CD4-positive, CD25-positive, alpha-beta regulatory T cell (primary cell): ENCODE data around the gene GOLGA8B. TPM values are rescaled to one million over a fixed set of nuclear protein-coding genes. Genes with fewer than 3 reads are reported as not detected.
"Not testable (repeated sequence)": the region's sequence is repeated elsewhere in the genome, so short reads cannot be mapped to it uniquely, and the experiment has no call there.

Experiments used
- ATAC-seq, 2 donors: fragments of 150-1000 bp; cut with Tn5 transposase; one replicate each; pipeline ENCODE4 v1.10.0; 2021; ENCODE audit warnings: low read depth in 2 of 2, moderate number of reproducible peaks in 2 of 2, moderate library complexity in 1 of 2
- DNase-seq, 3 donors: peaks; one replicate each; pipeline versions ENCODE4 v3.0.0 to v3.0.0-alpha.2; 2012 to 2022; ENCODE audit warnings: mixed read lengths in 1 of 3
- H3K27ac ChIP-seq: one replicate; pipeline ENCODE4 v1.7.0; 2013; ENCODE audit warnings: mild to moderate bottlenecking, low read length; ENCODE audit not compliant: insufficient read depth, poor library complexity, severe bottlenecking
- H3K27me3 ChIP-seq: one replicate; pipeline ENCODE4 v1.7.0; 2013; ENCODE audit warnings: low read length; ENCODE audit not compliant: control insufficient read depth, insufficient read depth
- H3K36me3 ChIP-seq: one replicate; pipeline ENCODE4 v1.7.0; 2013; ENCODE audit warnings: mild to moderate bottlenecking, low read length, moderate library complexity; ENCODE audit not compliant: control insufficient read depth, insufficient read depth
- H3K4me1 ChIP-seq: 2 replicates; pipeline ENCODE4 v1.7.0; 2013; ENCODE audit warnings: mild to moderate bottlenecking, low read length; ENCODE audit not compliant: insufficient read depth, control insufficient read depth, poor library complexity, severe bottlenecking
- H3K4me3 ChIP-seq: one replicate; pipeline ENCODE4 v1.7.0; 2013; ENCODE audit warnings: low read depth, mild to moderate bottlenecking, low read length, moderate library complexity
- H3K9me3 ChIP-seq, 2 experiments: 1 replicate in 1 of 2; 2 replicates in 1 of 2; pipeline ENCODE4 v1.7.0; 2013; ENCODE audit warnings: low read length in 2 of 2, mild to moderate bottlenecking in 1 of 2, moderate library complexity in 1 of 2; ENCODE audit not compliant: control insufficient read depth in 2 of 2
- H3K27ac Mint-ChIP-seq, 3 donors: one replicate each; pipeline ENCODE4 v1.8.0; 2020 to 2022; ENCODE audit warnings: mild to moderate bottlenecking in 3 of 3, mixed read lengths in 3 of 3, moderate library complexity in 2 of 3
- H3K27me3 Mint-ChIP-seq: one replicate; pipeline ENCODE4 v1.8.0; 2022; ENCODE audit warnings: mild to moderate bottlenecking, mixed read lengths
- H3K36me3 Mint-ChIP-seq: one replicate; pipeline ENCODE4 v1.8.0; 2020; ENCODE audit warnings: mixed read lengths
- H3K4me1 Mint-ChIP-seq, 4 donors: one replicate each; pipeline ENCODE4 v1.8.0; 2020 to 2022; ENCODE audit warnings: mixed read lengths in 4 of 4, mild to moderate bottlenecking in 1 of 4
- H3K4me3 Mint-ChIP-seq, 4 donors: one replicate each; pipeline ENCODE4 v1.8.0; 2020 to 2022; ENCODE audit warnings: mild to moderate bottlenecking in 4 of 4, mixed read lengths in 4 of 4, moderate library complexity in 3 of 4
- H3K9me3 Mint-ChIP-seq, 7 donors: one replicate each; pipeline ENCODE4 v1.8.0; 2020 to 2022; ENCODE audit warnings: mixed read lengths in 7 of 7, mild to moderate bottlenecking in 3 of 7, moderate library complexity in 2 of 7
- polyA plus RNA-seq, 4 donors: library from polyadenylated mRNA; unstranded; fragments of 300-500 nt; fragmentation: Illumina TruSeq; gene quantifications; one replicate each; pipeline ENCODE4 v1.2.3, GENCODE V29; 2021
- total RNA-seq: library from RNA; stranded (reverse); gene quantifications from one replicate; pipeline ENCODE4 v1.2.3, GENCODE V29; 2022

GOLGA8B gene
- total and polyA plus RNA-seq, 5 donors from 2014 or later: 5.1 to 545 (median 12.6) TPM

DNA sequence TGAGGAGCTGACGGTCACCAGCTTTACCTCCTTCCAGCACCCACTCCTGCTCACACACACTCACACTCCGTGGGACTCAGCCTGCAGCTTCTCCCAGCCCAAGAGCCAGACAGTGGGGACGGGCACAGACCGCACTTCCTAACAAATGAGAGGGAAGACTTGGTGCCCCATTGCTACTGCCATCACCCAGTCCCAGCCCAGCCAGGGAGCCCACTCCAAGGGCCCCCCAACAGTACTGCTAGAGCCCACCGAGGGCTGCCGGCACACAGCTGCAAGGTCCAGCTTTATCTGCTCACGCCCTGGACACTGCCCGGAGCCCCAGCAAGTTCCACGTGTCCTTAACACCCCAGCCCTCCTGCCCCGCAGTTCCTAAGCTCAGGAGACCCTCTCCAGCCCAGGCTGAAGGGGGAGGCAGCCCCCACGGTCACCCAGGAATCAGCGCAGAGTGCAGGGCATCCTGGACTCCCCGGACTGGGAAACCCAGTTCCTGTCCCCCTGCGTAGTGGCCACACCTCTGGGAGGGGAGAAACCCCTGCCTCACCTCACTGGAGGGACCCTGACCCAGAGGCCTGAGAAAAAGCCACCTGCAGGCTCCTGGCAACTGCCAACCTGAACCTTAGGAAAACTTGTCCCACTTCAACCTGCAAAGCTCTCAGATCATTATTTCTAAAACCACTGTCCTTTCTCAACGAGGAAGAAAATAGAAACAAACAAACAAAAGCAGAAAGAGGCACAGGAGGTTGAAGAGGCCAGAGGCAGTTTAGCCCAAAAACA, 1.6 kb downstream of the GOLGA8B start:
- Histone ChIP-seq H3K4me1 (peaks cover 29% of the 10 kb centered on the region), H3K27ac (peak overlapping the region; percentile 65), H3K4me3 (peak overlapping the region; percentile 75)
- DNase-seq, H3K36me3 ChIP-seq, ATAC-seq, H3K27me3 ChIP-seq, H3K27me3 Mint-ChIP-seq, H3K9me3 Mint-ChIP-seq, H3K9me3 ChIP-seq: not testable (repeated sequence)
- Mint-ChIP-seq H3K27ac (peak overlapping the region; percentile 52 to 73 (median 71)), H3K36me3 (peaks cover 10% of the 10 kb centered on the region), H3K4me3 (peak overlapping the region; percentile 87 to 95 (median 90)), H3K4me1 (peaks cover 16 to 55% (median 44%) of the 10 kb centered on the region in 4 donors)

DNA sequence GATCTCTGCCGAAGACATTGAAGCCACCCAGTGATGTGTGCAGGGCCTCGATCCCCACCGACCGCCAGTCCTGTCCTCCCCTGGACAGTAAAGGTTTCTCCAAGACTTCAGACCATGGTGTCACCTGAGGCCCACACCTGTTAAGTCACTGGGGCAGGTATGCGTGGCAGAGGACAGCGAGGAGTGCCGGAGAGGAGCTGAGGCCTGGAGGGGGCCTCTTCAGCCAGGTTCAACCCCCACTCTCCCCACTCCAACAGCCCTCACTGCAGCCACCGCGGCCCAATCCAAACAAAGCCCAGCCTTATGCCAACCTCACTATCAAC, 2.4 kb downstream of the GOLGA8B start:
- H3K4me1 Mint-ChIP-seq: peaks cover 16 to 60% (median 50%) of the 10 kb centered on the region in 4 donors
- H3K27ac Mint-ChIP-seq: peak overlapping the region in 2 of 3 donors; percentile 60 to 86
- no peak for DNase-seq

DNA sequence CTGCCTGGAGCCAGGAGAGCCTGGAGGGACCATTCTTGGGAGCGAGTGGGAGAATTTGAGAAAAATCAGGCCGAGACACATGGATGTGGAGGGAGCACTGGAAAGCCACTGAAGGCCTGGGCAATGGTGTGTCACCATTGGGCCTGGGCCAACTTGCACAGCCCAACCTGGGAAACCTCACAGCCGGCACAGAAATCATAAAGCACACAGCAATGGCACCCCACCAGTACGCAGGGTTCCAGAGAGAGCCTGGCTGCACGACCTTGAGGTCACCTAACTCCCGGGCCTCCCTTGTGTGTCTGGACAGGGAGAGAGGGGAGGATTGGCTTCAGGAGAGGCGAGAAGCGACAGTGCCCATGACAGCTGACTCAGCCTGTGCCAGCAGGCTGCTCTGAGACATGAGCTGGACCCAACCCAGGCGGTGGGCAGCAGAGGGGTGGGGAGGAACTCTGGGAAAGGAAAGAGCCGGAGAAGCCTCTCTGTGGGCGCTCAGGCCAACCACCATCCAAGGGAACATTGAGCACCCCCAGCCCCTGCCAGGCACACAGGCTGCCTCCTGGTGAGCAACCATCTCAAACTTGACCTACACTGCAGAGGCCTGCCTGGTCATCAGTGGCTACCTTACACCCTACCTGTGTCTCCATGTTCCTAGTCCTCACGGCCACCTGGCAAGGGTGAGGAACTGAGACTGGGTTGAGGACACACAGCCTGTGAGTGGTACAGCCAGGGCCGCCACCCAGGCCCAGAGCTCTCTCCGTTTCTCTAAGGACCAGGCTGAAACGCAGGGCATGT, 3.0 kb downstream of the GOLGA8B start:
- not testable (repeated sequence) for H3K36me3 ChIP-seq, DNase-seq, ATAC-seq, H3K27ac Mint-ChIP-seq, H3K9me3 ChIP-seq, H3K4me3 ChIP-seq, H3K9me3 Mint-ChIP-seq, H3K27ac ChIP-seq, H3K27me3 Mint-ChIP-seq, H3K27me3 ChIP-seq
- H3K4me1 Mint-ChIP-seq: peaks cover 16 to 63% (median 54%) of the 10 kb centered on the region in 4 donors
- H3K4me3 Mint-ChIP-seq: peak overlapping the region; percentile 76 to 95 (median 89)
- H3K4me1 ChIP-seq: peaks cover 29% of the 10 kb centered on the region
- peaks cover 10% of the 10 kb centered on the region for H3K36me3 Mint-ChIP-seq

More for the DNA sequence above, 2.4 kb downstream of the GOLGA8B start:
- no peaks in the 10 kb centered on the region for H3K36me3 ChIP-seq
- H3K36me3 Mint-ChIP-seq: peaks cover 10% of the 10 kb centered on the region
- H3K4me3 Mint-ChIP-seq: peak overlapping the region; percentile 87 to 95 (median 90)
- no peaks in the 10 kb centered on the region for H3K9me3 ChIP-seq
- no peaks in the 10 kb centered on the region for H3K9me3 Mint-ChIP-seq
- ATAC-seq: no peak
- no peak overlapping the region for H3K27ac ChIP-seq
- peaks cover 29% of the 10 kb centered on the region for H3K4me1 ChIP-seq
- peaks cover 7% of the 10 kb centered on the region for H3K27me3 Mint-ChIP-seq
- no peaks in the 10 kb centered on the region for H3K27me3 ChIP-seq
- no peak overlapping the region for H3K4me3 ChIP-seq

DNA sequence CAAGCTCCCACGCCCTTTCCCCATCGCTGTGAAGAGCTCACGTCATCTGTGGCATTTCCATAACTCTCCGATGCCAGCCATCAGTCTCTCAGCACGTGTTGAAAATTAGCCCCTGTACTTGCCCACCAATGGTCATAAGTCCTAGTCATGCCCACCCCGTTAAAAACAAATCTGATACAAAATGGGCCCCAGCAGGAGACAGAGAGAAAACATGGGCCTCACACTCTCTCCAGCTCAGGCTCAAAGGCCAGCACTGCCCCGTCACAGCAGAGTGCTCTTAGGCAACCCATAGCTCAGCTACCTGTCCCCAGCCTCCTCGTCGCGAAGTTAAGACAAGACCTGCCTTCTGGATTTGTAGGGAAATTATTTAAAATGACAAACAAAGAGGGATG, 5.2 kb downstream of the GOLGA8B start:
- H3K4me1 ChIP-seq: peaks cover 21% of the 10 kb centered on the region

DNA sequence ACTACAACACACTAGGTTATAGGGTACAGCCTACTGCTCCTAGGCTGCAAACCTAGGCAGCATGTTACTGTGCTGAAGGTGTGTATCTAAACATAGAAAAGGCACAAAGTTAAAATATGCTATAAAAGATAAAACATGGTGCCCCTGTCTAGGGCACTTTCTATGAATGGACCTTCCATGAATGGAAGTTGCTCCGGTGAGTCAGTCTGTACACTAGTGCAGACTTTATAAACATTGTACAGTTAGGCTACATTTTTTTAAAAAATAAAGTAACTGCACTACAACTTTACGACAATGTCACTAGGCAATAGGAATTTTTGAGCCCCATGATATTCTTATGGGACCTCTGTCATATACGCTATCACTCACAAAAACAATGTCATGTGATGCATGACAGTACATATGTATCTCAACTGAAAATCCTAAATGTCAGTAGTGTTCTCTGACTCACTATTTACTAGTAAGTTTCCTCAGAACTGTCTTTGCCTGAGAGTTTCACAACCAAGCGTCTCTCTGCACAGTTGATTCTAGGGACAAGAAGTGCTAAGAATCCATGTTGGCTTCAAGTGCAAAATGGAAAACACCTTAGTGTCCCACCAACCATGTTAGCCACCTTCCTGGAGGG, 5.7 kb downstream of the GOLGA8B start:
- peaks cover 20% of the 10 kb centered on the region for H3K4me1 ChIP-seq
- not testable (repeated sequence) for H3K27me3 ChIP-seq, H3K4me3 ChIP-seq, H3K27ac ChIP-seq, H3K9me3 Mint-ChIP-seq, H3K36me3 ChIP-seq, H3K27me3 Mint-ChIP-seq, H3K9me3 ChIP-seq
- H3K36me3 Mint-ChIP-seq: peaks cover 10% of the 10 kb centered on the region
- peak overlapping the region; percentile 28 to 69 (median 57) for H3K27ac Mint-ChIP-seq
- peak overlapping the region in 3 of 4 donors; percentile 32 to 78 (median 53) for H3K4me3 Mint-ChIP-seq
- H3K4me1 Mint-ChIP-seq: peaks cover 16 to 70% (median 53%) of the 10 kb centered on the region in 4 donors
- DNase-seq (peak in 1 of 3 donors; percentile 39), ATAC-seq (peak; percentile 30 to 33)

More for the DNA sequence above, 5.2 kb downstream of the GOLGA8B start:
- Histone ChIP-seq H3K27me3 (no peaks in the 10 kb centered on the region), H3K27ac (no peak overlapping the region), H3K36me3 (no peaks in the 10 kb centered on the region), H3K9me3 (no peaks in the 10 kb centered on the region), H3K4me3 (no peak overlapping the region)
- Mint-ChIP-seq H3K27me3 (no peaks in the 10 kb centered on the region), H3K27ac (peak overlapping the region; percentile 28 to 69 (median 57)), H3K9me3 (no peaks in the 10 kb centered on the region), H3K4me3 (peak overlapping the region; percentile 32 to 78 (median 48)), H3K36me3 (peaks cover 10% of the 10 kb centered on the region), H3K4me1 (peaks cover 16 to 69% (median 50%) of the 10 kb centered on the region in 4 donors)
- no peak for DNase-seq
- ATAC-seq: no peak

DNA sequence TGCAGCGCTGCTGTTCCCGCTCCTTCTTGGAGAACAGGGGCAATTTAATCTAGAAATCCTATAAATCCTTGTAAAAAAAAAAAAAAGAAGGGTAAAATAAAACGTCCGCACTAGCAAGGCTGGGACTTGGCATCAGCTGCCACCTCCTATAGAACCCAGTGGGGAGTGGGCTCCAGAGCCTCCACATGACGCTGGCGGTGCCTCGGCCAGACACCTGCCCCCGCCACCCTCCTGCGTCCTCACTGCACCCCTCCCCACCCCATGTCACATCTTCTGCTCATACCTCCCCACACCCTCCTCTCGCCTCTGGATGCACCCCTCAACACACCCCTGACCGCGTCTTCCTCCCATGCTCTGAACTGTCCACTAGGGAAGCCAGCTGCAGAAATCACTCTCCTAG, 8.4 kb downstream of the GOLGA8B start:
- H3K27ac ChIP-seq, DNase-seq, H3K4me3 Mint-ChIP-seq, H3K27me3 ChIP-seq, ATAC-seq, H3K27me3 Mint-ChIP-seq, H3K9me3 ChIP-seq, H3K27ac Mint-ChIP-seq, H3K36me3 Mint-ChIP-seq, H3K4me1 ChIP-seq, H3K9me3 Mint-ChIP-seq, H3K4me3 ChIP-seq, H3K36me3 ChIP-seq: not testable (repeated sequence)
- peaks cover 16 to 60% (median 45%) of the 10 kb centered on the region in 4 donors for H3K4me1 Mint-ChIP-seq

DNA sequence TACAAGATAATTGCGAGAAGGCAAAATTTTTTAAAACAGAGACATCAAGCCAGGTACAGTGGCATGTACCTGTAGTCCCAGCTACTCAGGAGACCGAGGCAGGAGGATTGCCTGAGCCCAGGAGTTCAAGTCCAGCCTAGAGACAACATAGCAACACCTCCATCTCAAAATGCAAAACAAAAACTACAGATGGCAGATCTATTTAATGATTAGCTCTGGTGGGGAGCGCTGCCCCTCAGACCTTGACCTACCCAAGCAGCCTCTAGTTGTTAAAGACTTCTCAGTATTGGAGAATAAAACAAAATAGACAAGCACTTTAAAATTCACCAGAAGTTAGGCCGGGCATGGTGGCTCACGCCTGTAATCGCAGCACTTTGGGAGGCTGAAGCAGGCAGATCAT, 10.5 kb downstream of the GOLGA8B start:
- not testable (repeated sequence) for H3K27me3 Mint-ChIP-seq
- H3K27ac Mint-ChIP-seq: peak overlapping the region in 1 of 3 donors; percentile 66

More for the DNA sequence above, 10.5 kb downstream of the GOLGA8B start:
- not testable (repeated sequence) for DNase-seq, H3K9me3 ChIP-seq, H3K4me1 ChIP-seq, H3K36me3 ChIP-seq, H3K27me3 ChIP-seq, H3K9me3 Mint-ChIP-seq, ATAC-seq, H3K36me3 Mint-ChIP-seq, H3K4me3 ChIP-seq, H3K4me3 Mint-ChIP-seq, H3K27ac ChIP-seq
- H3K4me1 Mint-ChIP-seq: peaks cover 5 to 41% (median 25%) of the 10 kb centered on the region in 4 donors
